HG02759 (cell line): ENCODE results near the gene DOCK9.

Experiments used
- ATAC-seq: cut with Tn5 transposase; IDR thresholded peaks from one replicate; pipeline ENCODE4 v1.9.1; 2021; ENCODE audit warnings: mild to moderate bottlenecking, moderate library complexity; ENCODE audit not compliant: unreplicated experiment

DOCK9 gene

GRCh38 chr13:98781470-98781869 is 196.4 kb downstream of the DOCK9 start:
- no peak for ATAC-seq

GRCh38 chr13:98781045-98781444 is 196.8 kb downstream of the DOCK9 start:
- ATAC-seq = no peak

- ATAC-seq = no peak
These were observed 197.4 kb downstream of the DOCK9 start for GRCh38 chr13:98780451-98780850.

GRCh38 chr13:98779695-98780094 is 198.2 kb downstream of the DOCK9 start:
- ATAC-seq = no peak

- ATAC-seq = no peak
These were observed 199.1 kb downstream of the DOCK9 start for GRCh38 chr13:98778749-98779148.

GRCh38 chr13:98776644-98777043 is 201.2 kb downstream of the DOCK9 start:
- no peak for ATAC-seq

- no peak for ATAC-seq
These were observed 201.8 kb downstream of the DOCK9 start for GRCh38 chr13:98775844-98776598.

GRCh38 chr13:98775386-98775785 is 202.5 kb downstream of the DOCK9 start:
- ATAC-seq = no peak

GRCh38 chr13:98774776-98775175 is 203.1 kb downstream of the DOCK9 start:
- no peak for ATAC-seq

- no peak for ATAC-seq
These were observed 203.9 kb downstream of the DOCK9 start for GRCh38 chr13:98773921-98774320.

- no peak for ATAC-seq
These were observed 204.9 kb downstream of the DOCK9 start for GRCh38 chr13:98772794-98773452.

GRCh38 chr13:98771838-98772611 is 205.8 kb downstream of the DOCK9 start:
- ATAC-seq = no peak

GRCh38 chr13:98769736-98770135 is 208.1 kb downstream of the DOCK9 start:
- no peak for ATAC-seq

- no peak for ATAC-seq
These were observed 209.3 kb downstream of the DOCK9 start for GRCh38 chr13:98768522-98768921.

- no peak for ATAC-seq
These were observed 211.2 kb downstream of the DOCK9 start for GRCh38 chr13:98766697-98767096.

GRCh38 chr13:98765996-98766519 is 211.8 kb downstream of the DOCK9 start:
- ATAC-seq = no peak

GRCh38 chr13:98761986-98762616 is 215.8 kb downstream of the DOCK9 start:
- peak; percentile 30 for ATAC-seq

- peak; percentile 87 for ATAC-seq
These were observed 216.5 kb downstream of the DOCK9 start for GRCh38 chr13:98761126-98761985.

- ATAC-seq = no peak
These were observed 222.1 kb downstream of the DOCK9 start for GRCh38 chr13:98755729-98756128.

GRCh38 chr13:98755116-98755515 is 222.7 kb downstream of the DOCK9 start:
- ATAC-seq = no peak
